Parathyroid adenoma (tissue), 2 donors: ENCODE measurements around the gene CHST2.

ENCODE experiments used
- H2AFZ ChIP-seq: fragments of 300-600 bp; sonication (generic); one replicate; pipeline ENCODE4 v1.7.0; 2017; ENCODE audit warnings: antibody characterized with exemption, mild to moderate bottlenecking
- H3K27ac ChIP-seq: fragments of 300-600 bp; sonication (generic); one replicate; pipeline ENCODE4 v1.7.0; 2017
- H3K27me3 ChIP-seq: fragments of 300-600 bp; sonication (generic); one replicate; pipeline ENCODE4 v1.7.0; 2017; ENCODE audit warnings: low read length; ENCODE audit not compliant: control insufficient read depth, insufficient read depth
- H3K36me3 ChIP-seq: fragments of 300-600 bp; sonication (generic); one replicate; pipeline ENCODE4 v1.7.0; 2017; ENCODE audit warnings: low read length; ENCODE audit not compliant: control insufficient read depth, insufficient read depth
- H3K4me1 ChIP-seq: fragments of 300-600 bp; sonication (generic); one replicate; pipeline ENCODE4 v1.7.0; 2017; ENCODE audit warnings: control low read depth
- H3K4me2 ChIP-seq: fragments of 300-600 bp; sonication (generic); one replicate; pipeline ENCODE4 v1.7.0; 2017; ENCODE audit warnings: low read length
- H3K4me3 ChIP-seq: fragments of 300-600 bp; sonication (generic); one replicate; pipeline ENCODE4 v1.7.0; 2017; ENCODE audit warnings: low read depth, low read length
- H3K79me2 ChIP-seq: fragments of 300-600 bp; sonication (generic); one replicate; pipeline ENCODE4 v1.7.0; 2017; ENCODE audit warnings: control low read depth
- H3K9ac ChIP-seq: fragments of 300-600 bp; sonication (generic); one replicate; pipeline ENCODE4 v1.7.0; 2017; ENCODE audit warnings: mild to moderate bottlenecking
- H3K9me3 ChIP-seq: fragments of 300-600 bp; sonication (generic); one replicate; pipeline ENCODE4 v1.7.0; 2017; ENCODE audit warnings: low read length; ENCODE audit not compliant: control insufficient read depth
- TF ChIP-seq, protein P1 (sequence below): fragments of 300-600 bp; sonication (generic); IDR thresholded peaks from one replicate; pipeline ENCODE4 v1.7.0; 2017; ENCODE audit warnings: antibody characterized with exemption, mild to moderate bottlenecking
- donor health status: primary hyperparathyroidism.

The CHST2 gene

DNA sequence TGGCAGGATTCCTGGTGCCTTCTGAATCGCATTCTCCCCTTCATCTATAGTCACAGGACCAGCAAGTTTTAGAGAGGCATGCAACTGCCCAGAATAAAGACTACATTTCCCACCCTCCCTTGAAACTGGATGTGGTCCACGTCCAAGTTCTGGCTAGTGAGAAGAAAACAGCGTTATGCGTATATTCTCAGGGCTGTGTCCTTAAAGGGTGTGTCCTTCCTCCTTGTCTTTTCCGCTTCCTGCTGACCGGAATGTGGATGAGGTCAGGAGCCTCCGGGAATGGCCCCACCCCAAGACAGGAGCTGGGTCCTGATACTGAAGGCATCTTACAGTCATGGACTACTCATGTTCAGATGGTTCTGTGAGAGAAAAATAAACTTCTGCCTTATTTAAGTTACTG is 20.2 kb downstream of the CHST2 start:
- no peaks in the 10 kb centered on the region for H3K9me3 ChIP-seq
- H3K27ac ChIP-seq, result peak overlapping the region; percentile 54
- TF ChIP-seq, protein P1, sequence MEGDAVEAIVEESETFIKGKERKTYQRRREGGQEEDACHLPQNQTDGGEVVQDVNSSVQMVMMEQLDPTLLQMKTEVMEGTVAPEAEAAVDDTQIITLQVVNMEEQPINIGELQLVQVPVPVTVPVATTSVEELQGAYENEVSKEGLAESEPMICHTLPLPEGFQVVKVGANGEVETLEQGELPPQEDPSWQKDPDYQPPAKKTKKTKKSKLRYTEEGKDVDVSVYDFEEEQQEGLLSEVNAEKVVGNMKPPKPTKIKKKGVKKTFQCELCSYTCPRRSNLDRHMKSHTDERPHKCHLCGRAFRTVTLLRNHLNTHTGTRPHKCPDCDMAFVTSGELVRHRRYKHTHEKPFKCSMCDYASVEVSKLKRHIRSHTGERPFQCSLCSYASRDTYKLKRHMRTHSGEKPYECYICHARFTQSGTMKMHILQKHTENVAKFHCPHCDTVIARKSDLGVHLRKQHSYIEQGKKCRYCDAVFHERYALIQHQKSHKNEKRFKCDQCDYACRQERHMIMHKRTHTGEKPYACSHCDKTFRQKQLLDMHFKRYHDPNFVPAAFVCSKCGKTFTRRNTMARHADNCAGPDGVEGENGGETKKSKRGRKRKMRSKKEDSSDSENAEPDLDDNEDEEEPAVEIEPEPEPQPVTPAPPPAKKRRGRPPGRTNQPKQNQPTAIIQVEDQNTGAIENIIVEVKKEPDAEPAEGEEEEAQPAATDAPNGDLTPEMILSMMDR, result no peak
- H2AFZ ChIP-seq, result no peak overlapping the region
- H3K9ac ChIP-seq, result no peak overlapping the region
- no peaks in the 10 kb centered on the region for H3K27me3 ChIP-seq
- H3K36me3 ChIP-seq, result no peaks in the 10 kb centered on the region
- H3K4me2 ChIP-seq, result no peak overlapping the region
- H3K4me1 ChIP-seq, result no peaks in the 10 kb centered on the region
- no peaks in the 10 kb centered on the region for H3K79me2 ChIP-seq
- H3K4me3 ChIP-seq, result no peak overlapping the region

- H3K9ac ChIP-seq, result no peak overlapping the region
- no peaks in the 10 kb centered on the region for H3K9me3 ChIP-seq
Measured at GRCh38 chr3:143140550-143140949, 21.0 kb downstream of the CHST2 start.

GRCh38 chr3:143142354-143142753 is 22.8 kb downstream of the CHST2 start:
- H3K4me2 ChIP-seq, result no peak overlapping the region
- TF ChIP-seq, protein P1, result no peak

More at GRCh38 chr3:143140550-143140949, 21.0 kb downstream of the CHST2 start:
- no peak overlapping the region for H3K4me2 ChIP-seq
- TF ChIP-seq, protein P1, result no peak
- peak overlapping the region; percentile 54 for H3K27ac ChIP-seq
- no peaks in the 10 kb centered on the region for H3K27me3 ChIP-seq
- no peaks in the 10 kb centered on the region for H3K4me1 ChIP-seq
- H3K4me3 ChIP-seq, result no peak overlapping the region
- H3K36me3 ChIP-seq, result no peaks in the 10 kb centered on the region
- H3K79me2 ChIP-seq, result no peaks in the 10 kb centered on the region
- H2AFZ ChIP-seq, result no peak overlapping the region

DNA sequence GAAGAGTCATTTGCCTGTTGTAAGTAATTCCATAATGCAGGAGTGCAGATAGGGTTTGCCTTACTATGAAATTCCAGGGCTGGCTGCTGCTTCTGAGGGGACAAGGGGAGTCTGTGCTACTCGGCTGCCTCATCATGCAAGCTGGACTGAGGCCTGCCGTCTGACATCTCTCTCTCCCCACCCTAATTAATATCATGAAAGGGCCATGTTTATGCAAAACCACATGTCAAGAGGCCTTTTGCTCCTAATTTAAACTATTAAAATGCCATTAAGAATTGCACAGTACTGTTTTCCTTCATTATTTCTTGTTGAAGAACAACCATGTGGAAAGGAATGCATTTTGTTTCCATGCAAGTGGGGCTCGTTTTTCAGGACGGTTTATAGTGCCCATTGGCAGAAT is 26.3 kb downstream of the CHST2 start:
- no peak overlapping the region for H2AFZ ChIP-seq
- no peaks in the 10 kb centered on the region for H3K27me3 ChIP-seq
- H3K27ac ChIP-seq, result no peak overlapping the region
- H3K4me1 ChIP-seq, result no peaks in the 10 kb centered on the region
- TF ChIP-seq, protein P1, result no peak
- H3K36me3 ChIP-seq, result no peaks in the 10 kb centered on the region
- no peak overlapping the region for H3K4me3 ChIP-seq
- H3K9ac ChIP-seq, result no peak overlapping the region
- H3K4me2 ChIP-seq, result no peak overlapping the region
- no peaks in the 10 kb centered on the region for H3K79me2 ChIP-seq
- no peaks in the 10 kb centered on the region for H3K9me3 ChIP-seq

More at GRCh38 chr3:143142354-143142753, 22.8 kb downstream of the CHST2 start:
- H3K27me3 ChIP-seq, result no peaks in the 10 kb centered on the region
- no peak overlapping the region for H3K9ac ChIP-seq
- H3K4me1 ChIP-seq, result no peaks in the 10 kb centered on the region
- H3K9me3 ChIP-seq, result no peaks in the 10 kb centered on the region
- H3K36me3 ChIP-seq, result no peaks in the 10 kb centered on the region
- H2AFZ ChIP-seq, result no peak overlapping the region
- H3K4me3 ChIP-seq, result no peak overlapping the region
- no peak overlapping the region for H3K27ac ChIP-seq
- no peaks in the 10 kb centered on the region for H3K79me2 ChIP-seq

GRCh38 chr3:143146486-143147274 is 27.1 kb downstream of the CHST2 start:
- Histone ChIP-seq H3K4me3 (no peak overlapping the region), H3K9me3 (no peaks in the 10 kb centered on the region), H3K4me2 (no peak overlapping the region), H3K79me2 (no peaks in the 10 kb centered on the region), H3K4me1 (no peaks in the 10 kb centered on the region), H3K9ac (no peak overlapping the region), H3K27me3 (no peaks in the 10 kb centered on the region), H3K27ac (no peak overlapping the region), H2AFZ (no peak overlapping the region), H3K36me3 (no peaks in the 10 kb centered on the region)
- TF ChIP-seq, protein P1, result no peak
